Measurements from ENCODE around the gene SUN5. TPM values are rescaled to one million over a fixed set of nuclear protein-coding genes. Genes with fewer than 3 reads are reported as not detected.
A peak's percentile ranks its signal among the peaks of the same experiment; 100 is the strongest.
"Not testable (repeated sequence)": the region's sequence is repeated elsewhere in the genome, so short reads cannot be mapped to it uniquely, and the experiment has no call there.

The SUN5 gene
- total RNA-seq, 1 donor from 2014 or later: not detected

GRCh38 chr20:32960849-32961731 lies 43.1 kb downstream of the SUN5 start:
- no peak for DNase-seq

- no peak for DNase-seq
Measured at GRCh38 chr20:32960222-32960518, 44.1 kb downstream of the SUN5 start.

GRCh38 chr20:32959351-32960221 lies 44.6 kb downstream of the SUN5 start:
- no peak for DNase-seq

- DNase-seq: no peak
Measured at GRCh38 chr20:32958574-32958973, 45.7 kb downstream of the SUN5 start.

GRCh38 chr20:32957459-32957858 lies 46.8 kb downstream of the SUN5 start:
- no peak for DNase-seq

- not testable (repeated sequence) for DNase-seq
Measured at GRCh38 chr20:32950539-32950938, 53.7 kb downstream of the SUN5 start.

- no peak for DNase-seq
Measured at GRCh38 chr20:32946629-32947028, 57.6 kb downstream of the SUN5 start.

GRCh38 chr20:32945710-32946221 lies 58.5 kb downstream of the SUN5 start:
- peak; percentile 42 for DNase-seq

GRCh38 chr20:32943490-32944052 lies 60.7 kb downstream of the SUN5 start:
- DNase-seq: no peak

- no peak for DNase-seq
Measured at GRCh38 chr20:32941155-32941885, 62.9 kb downstream of the SUN5 start.

GRCh38 chr20:32934580-32934979 lies 69.7 kb downstream of the SUN5 start:
- DNase-seq: no peak

Other genes starting within 250 kb of the SUN5 start
- 2.9 and 5.5 TPM in 2 replicates for gene DNMT3B, start 242.0 kb downstream of the SUN5 start, total RNA-seq
- 127 and 157 TPM in 2 replicates for gene MAPRE1, start 184.5 kb downstream of the SUN5 start, total RNA-seq
- under 0.01 and 0.05 TPM in 2 replicates for gene EFCAB8, start 145.5 kb downstream of the SUN5 start, total RNA-seq
- not detected in 2 replicates for gene BPIFB2, start 3.3 kb upstream of the SUN5 start, total RNA-seq
- not detected in 2 replicates for gene BPIFB6, start 27.2 kb upstream of the SUN5 start, total RNA-seq
- gene BPIFB3, start 49.5 kb upstream of the SUN5 start, total RNA-seq: not detected in 2 replicates
- gene BPIFB4, start 75.2 kb upstream of the SUN5 start, total RNA-seq: not detected in 2 replicates
- not detected in 2 replicates for gene BPIFA2, start 163.7 kb upstream of the SUN5 start, total RNA-seq
- gene BPIFA3, start 212.9 kb upstream of the SUN5 start, total RNA-seq: not detected in 2 replicates
- gene BPIFA1, start 231.6 kb upstream of the SUN5 start, total RNA-seq: not detected in 2 replicates

Measured in dermis blood vessel endothelial cell (primary cell).